HG03558 (cell line): Measurements from ENCODE around the gene SIM1.

Experiments
- ATAC-seq: cut with Tn5 transposase; IDR thresholded peaks from one replicate; pipeline ENCODE4 v1.9.1; 2021; ENCODE audit warnings: moderate number of reproducible peaks; ENCODE audit not compliant: unreplicated experiment; ENCODE audit errors: extremely low read depth

Gene SIM1

GRCh38 chr6:100458841-100459591 is 5.7 kb downstream of the SIM1 start:
- no peak for ATAC-seq

GRCh38 chr6:100457311-100457990 is 7.3 kb downstream of the SIM1 start:
- no peak for ATAC-seq

GRCh38 chr6:100456908-100457235 is 7.8 kb downstream of the SIM1 start:
- no peak for ATAC-seq

GRCh38 chr6:100456141-100456907 is 8.4 kb downstream of the SIM1 start:
- no peak for ATAC-seq

DNA sequence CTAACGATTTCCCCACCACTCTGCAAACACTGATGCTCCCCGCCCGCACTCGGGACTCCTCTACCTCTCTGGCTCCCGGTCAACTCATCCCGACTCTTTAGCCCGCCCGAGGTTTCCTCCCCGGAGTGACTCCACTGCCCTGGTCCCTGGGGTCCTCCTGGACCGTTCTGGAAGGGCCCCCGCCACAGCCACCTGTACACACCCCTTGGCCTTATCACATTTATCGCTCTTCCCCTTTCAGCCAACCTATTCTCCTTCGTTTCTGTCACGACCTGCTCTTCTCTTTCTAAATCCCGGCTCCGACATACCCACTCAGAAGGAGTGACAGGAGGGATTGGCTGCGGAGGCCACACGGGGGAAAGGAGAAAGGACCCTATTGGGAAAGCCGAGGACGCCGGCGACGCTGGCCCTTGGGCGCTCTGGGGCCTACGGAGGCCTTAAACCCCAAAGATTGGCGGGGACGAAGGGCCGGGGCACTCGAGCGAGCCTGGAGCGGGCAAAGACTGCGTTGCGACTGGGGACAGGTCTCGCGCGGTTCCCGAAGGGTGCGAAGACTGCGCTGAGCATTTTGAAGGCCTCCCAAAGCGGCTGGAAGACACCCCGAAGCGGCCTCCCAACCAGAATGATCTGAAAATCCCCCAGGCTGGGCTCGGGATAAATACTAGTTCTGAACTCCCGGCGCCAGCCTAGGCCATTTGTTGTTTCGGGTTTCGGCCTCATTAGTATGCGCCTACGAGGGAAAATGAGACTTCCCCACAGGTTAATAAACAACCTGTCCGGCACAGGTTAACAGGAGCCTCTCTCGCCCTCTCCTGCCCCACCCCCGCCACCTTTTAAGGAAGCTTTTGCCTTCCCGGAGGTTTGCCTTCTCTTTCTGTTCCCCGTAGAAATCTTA is 9.2 kb downstream of the SIM1 start:
- ATAC-seq, result no peak

DNA sequence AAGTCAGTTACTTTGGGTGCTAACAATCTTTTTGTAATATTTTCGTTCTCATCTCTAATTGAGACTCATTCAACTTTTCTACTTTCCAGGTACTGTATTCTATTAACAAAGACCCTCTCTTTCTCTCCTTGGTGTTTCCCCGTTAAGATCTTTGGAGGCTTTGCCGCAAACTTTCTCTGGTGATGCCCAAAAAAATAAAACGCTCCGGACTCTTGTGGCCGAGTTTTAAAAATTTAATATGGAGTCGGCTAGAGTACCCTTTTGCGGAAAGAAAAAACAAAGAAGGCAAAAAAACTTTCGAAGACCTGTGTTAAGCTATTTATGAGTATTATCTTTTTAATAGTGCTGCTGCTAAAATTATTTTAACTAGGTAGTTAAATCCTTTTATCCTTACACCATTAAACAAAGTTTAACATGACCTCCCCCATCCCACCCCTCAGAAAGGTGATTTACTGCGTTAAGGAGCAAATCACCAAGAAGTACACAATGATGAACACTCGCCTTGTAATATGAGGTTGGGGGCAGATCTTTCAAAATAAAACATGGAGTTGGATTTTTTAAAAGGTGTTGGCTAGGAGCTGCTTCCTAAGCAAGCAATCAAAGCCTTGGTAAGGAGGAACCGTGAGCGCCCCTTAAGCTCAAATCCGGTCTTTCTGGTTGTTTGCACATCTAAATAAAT is 10.0 kb downstream of the SIM1 start:
- no peak for ATAC-seq

GRCh38 chr6:100453701-100454521 is 10.8 kb downstream of the SIM1 start:
- no peak for ATAC-seq

DNA sequence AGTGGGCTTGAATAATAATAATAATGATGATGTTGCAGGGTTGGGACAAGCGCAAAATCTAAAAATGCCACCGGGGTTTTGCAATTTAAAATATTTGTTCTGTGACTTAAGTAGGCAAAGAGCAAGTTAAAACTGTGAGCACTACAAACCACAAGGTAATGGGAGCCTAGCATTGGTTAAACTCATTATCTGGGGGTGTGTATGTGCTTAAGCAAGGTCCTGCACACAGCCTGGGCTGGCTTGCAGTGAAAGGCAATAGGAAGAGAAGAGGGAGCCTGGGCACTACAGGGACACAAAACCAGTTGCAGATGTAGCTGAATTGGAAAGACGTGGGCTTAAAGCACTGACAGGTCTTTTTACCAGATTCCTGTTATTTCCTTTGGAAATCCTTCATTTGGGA is 11.7 kb downstream of the SIM1 start:
- ATAC-seq, result no peak

GRCh38 chr6:100451577-100451976 is 13.1 kb downstream of the SIM1 start:
- ATAC-seq, result no peak

- no peak for ATAC-seq
These were observed 15.5 kb downstream of the SIM1 start for GRCh38 chr6:100449239-100449691.

- ATAC-seq, result no peak
These were observed 16.6 kb downstream of the SIM1 start for GRCh38 chr6:100447900-100448748.

DNA sequence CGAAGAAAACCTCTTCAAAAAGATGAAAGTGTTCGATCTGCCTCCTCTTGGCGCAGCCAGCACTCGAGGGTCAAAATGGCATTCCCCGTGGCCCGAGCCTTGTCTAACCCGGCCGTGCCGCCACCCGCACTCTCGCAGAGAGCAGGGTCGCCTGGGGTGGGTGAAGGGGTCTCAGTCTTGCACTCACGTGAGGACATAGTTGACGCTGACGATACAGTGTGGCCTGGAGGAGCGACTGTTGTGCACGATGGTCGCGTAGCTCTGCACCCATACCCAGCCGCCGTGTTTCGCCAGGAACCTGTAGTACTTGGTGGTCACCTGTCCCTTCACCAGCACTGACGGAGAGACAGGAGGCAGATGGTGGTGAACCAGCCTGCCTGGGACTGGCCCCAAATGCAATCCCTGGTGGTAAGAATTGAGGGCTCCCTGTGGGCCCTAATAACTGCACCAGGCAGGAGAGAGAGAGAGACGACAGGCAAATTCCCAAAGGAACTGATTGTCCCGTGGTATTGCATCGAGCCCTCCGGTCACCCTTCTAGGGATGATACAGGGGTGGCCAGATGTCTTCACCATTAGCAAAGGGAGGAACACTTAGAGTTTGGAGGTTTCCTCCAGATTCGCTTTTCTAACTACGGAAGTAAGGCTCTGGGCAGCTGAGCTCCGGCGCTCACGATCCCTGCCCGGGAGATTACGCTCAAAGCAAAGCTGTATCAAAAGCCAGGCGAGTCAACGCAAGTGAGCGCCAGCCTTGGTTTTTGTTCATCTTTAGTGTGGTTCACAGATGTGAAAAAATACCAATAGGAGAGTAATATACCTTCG is 17.4 kb downstream of the SIM1 start:
- no peak for ATAC-seq

DNA sequence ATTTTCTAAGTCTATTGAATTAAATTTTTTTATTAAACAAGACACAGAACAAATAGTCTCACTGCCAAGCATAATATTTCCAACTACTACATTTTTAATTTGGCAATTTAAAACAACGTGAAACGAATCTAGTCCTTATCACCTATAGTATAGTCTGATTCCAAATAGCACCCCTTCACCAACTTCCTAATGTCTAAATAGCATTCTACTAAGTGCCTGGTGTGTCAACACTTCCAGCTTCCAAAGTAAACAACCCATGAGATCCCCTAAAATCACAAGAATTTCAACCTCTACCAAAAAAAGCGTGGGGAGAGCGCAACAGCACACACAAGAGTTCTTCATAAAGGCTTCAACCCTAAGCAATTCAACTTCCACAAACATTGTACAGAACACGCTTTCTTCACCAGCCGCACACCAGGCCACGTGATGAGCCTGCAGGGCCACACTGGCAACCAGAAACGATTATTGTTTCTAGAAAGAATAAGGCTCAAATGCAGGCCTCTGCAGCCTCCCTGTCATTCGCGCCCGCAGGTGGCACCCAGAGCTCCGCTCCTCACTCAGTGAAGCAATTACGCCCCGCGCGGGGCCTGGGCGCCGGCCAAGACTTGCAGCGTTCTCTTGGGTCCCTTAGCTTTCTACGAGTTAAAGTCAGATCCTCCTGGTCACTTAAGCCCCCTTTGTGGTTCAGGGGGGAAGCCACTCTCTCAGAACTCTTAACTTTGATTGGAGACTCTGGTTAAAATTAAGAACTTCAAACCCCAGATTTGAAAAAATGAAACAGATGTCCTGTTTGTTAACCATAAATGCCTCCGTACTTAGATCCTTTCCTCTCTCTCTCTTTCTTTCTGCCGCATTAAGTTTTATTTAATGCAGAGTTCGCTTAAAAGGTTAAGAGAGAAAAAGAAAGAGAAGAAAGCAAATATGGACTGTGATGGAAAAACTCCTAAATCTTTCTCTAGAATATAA is 18.3 kb downstream of the SIM1 start:
- peak; percentile 65 for ATAC-seq

GRCh38 chr6:100445512-100445911 is 19.2 kb downstream of the SIM1 start:
- ATAC-seq, result no peak

GRCh38 chr6:100440935-100441334 is 23.8 kb downstream of the SIM1 start:
- no peak for ATAC-seq

GRCh38 chr6:100435299-100435698 is 29.4 kb downstream of the SIM1 start:
- ATAC-seq, result no peak
